IMR-90 (cell line): ENCODE measurements around the gene EPC1. TPM values are rescaled to one million over a fixed set of nuclear protein-coding genes. Genes with fewer than 3 reads are reported as not detected.

Experiments used
- ATAC-seq: fragments of 200-7000 bp; cut with Tn5 transposase; 2 replicates; pipeline ENCODE4 v1.9.1; 2020; ENCODE audit warnings: low read depth, mild to moderate bottlenecking, moderate library complexity
- BruUV-seq: library from RNA; stranded (reverse); fragments of 400-500 nt; replicated peaks from 2 replicates; lab custom pipeline; 2021; lab: Mats Ljungman, UMichigan
- CTCF ChIA-PET: fragments of 300-600 bp; formaldehyde crosslinking; extraction: SDS; loops from one replicate; lab custom pipeline; 2021; ENCODE audit warnings: antibody characterized with exemption; lab: Yijun Ruan, JAX
- POLR2A ChIA-PET: fragments of 300-600 bp; sonication (Branson Sonifier 250); formaldehyde crosslinking; loops from one replicate; lab custom pipeline; 2022; ENCODE audit warnings: antibody characterized with exemption; ENCODE audit not compliant: unreplicated experiment; lab: Charles Lee
- DNase-seq: peaks from one replicate; pipeline ENCODE4 v3.0.0; 2013
- H2AFZ ChIP-seq: replicated peaks from 2 replicates; pipeline ENCODE3; 2013; ENCODE audit warnings: low read length, mild to moderate bottlenecking; ENCODE audit not compliant: poor library complexity
- H2AK5ac ChIP-seq: 2 replicates; pipeline ENCODE4 v1.6.1; 2013; ENCODE audit warnings: low read depth, low read length, inconsistent platforms
- H2AK9ac ChIP-seq: replicated peaks from 2 replicates; pipeline ENCODE3; 2013; ENCODE audit warnings: mild to moderate bottlenecking, low read depth, low read length, moderate library complexity; ENCODE audit not compliant: poor library complexity
- H2BK120ac ChIP-seq: 2 replicates; pipeline ENCODE4 v1.6.1; 2013; ENCODE audit warnings: low read depth, low read length, inconsistent platforms
- H2BK15ac ChIP-seq: 3 replicates; pipeline ENCODE4 v1.6.1; 2013; ENCODE audit warnings: low read depth, low read length, inconsistent platforms
- H2BK20ac ChIP-seq: 2 replicates; pipeline ENCODE4 v1.6.1; 2013; ENCODE audit warnings: low read depth, mild to moderate bottlenecking, inconsistent platforms, low read length, moderate library complexity
- H2BK5ac ChIP-seq: 2 replicates; pipeline ENCODE4 v1.6.1; 2013; ENCODE audit warnings: mild to moderate bottlenecking, low read depth, low read length, inconsistent platforms; ENCODE audit not compliant: poor library complexity, severe bottlenecking
- H3K14ac ChIP-seq: replicated peaks from 2 replicates; pipeline ENCODE4 v1.6.1; 2013; ENCODE audit warnings: low read depth, low read length, inconsistent platforms
- H3K18ac ChIP-seq: 2 replicates; pipeline ENCODE4 v1.6.1; 2013; ENCODE audit warnings: low read depth, low read length, control low read depth
- H3K23ac ChIP-seq: 2 replicates; pipeline ENCODE4 v1.6.1; 2013; ENCODE audit warnings: low read depth, low read length, inconsistent platforms
- H3K27ac ChIP-seq: 2 replicates; pipeline ENCODE4 v1.5.1; 2013; ENCODE audit warnings: mild to moderate bottlenecking, control low read depth, low read length; ENCODE audit not compliant: insufficient read depth
- H3K27me3 ChIP-seq: 2 replicates; pipeline ENCODE4 v1.6.1; 2013; ENCODE audit warnings: low read length; ENCODE audit not compliant: control insufficient read depth, insufficient read depth
- H3K36me3 ChIP-seq: 2 replicates; pipeline ENCODE4 v1.6.1; 2013; ENCODE audit warnings: low read length, mixed read lengths; ENCODE audit not compliant: control insufficient read depth, insufficient read depth
- H3K4ac ChIP-seq: 2 replicates; pipeline ENCODE4 v1.6.1; 2013; ENCODE audit warnings: low read depth, low read length, inconsistent platforms
- H3K4me1 ChIP-seq: 2 replicates; pipeline ENCODE4 v1.6.1; 2013; ENCODE audit warnings: low read length, mixed read lengths; ENCODE audit not compliant: control insufficient read depth, insufficient read depth
- H3K4me2 ChIP-seq: 2 replicates; pipeline ENCODE4 v1.6.1; 2013; ENCODE audit warnings: low read depth, mild to moderate bottlenecking, control low read depth, low read length, moderate library complexity
- H3K4me3 ChIP-seq: 2 replicates; pipeline ENCODE4 v1.5.1; 2013; ENCODE audit warnings: low read depth, mild to moderate bottlenecking, control low read depth, low read length, moderate library complexity; ENCODE audit not compliant: insufficient read depth
- H3K56ac ChIP-seq: 2 replicates; pipeline ENCODE4 v1.6.1; 2013; ENCODE audit warnings: low read length, inconsistent platforms; ENCODE audit not compliant: insufficient read depth; ENCODE audit errors: extremely low read depth
- H3K79me1 ChIP-seq, 2 experiments: 2 replicates each; pipeline ENCODE4 v1.6.1; 2013; ENCODE audit warnings: low read length in 2 of 2, inconsistent platforms in 1 of 2, low read depth in 1 of 2
- H3K9ac ChIP-seq: 2 replicates; pipeline ENCODE4 v1.6.1; 2013; ENCODE audit warnings: low read depth, low read length, control low read depth
- H3K9me1 ChIP-seq: 2 replicates; pipeline ENCODE4 v1.6.1; 2013; ENCODE audit warnings: low read length, inconsistent platforms; ENCODE audit not compliant: insufficient read depth
- H3K9me3 ChIP-seq: 2 replicates; pipeline ENCODE4 v1.6.1; 2013; ENCODE audit warnings: low read length; ENCODE audit not compliant: control insufficient read depth, insufficient read depth
- H4K20me1 ChIP-seq: 2 replicates; pipeline ENCODE4 v1.6.1; 2013; ENCODE audit warnings: low read length, inconsistent platforms; ENCODE audit not compliant: insufficient read depth
- H4K5ac ChIP-seq: 2 replicates; pipeline ENCODE4 v1.6.1; 2013; ENCODE audit warnings: mild to moderate bottlenecking, low read depth, low read length, control low read depth
- H4K8ac ChIP-seq, 2 experiments: 2 replicates each; pipeline ENCODE4 v1.6.1; 2013; ENCODE audit warnings: low read depth in 2 of 2, low read length in 2 of 2, control low read depth in 1 of 2, inconsistent platforms in 1 of 2
- H4K91ac ChIP-seq: 2 replicates; pipeline ENCODE4 v1.6.1; 2013; ENCODE audit warnings: low read depth, low read length, inconsistent platforms; ENCODE audit not compliant: insufficient read depth
- CEBPB ChIP-seq: IDR thresholded peaks from 2 replicates; pipeline ENCODE4 v1.6.1; 2012; ENCODE audit warnings: low read depth, low read length, improper control_type of control experiment
- CHD1 ChIP-seq: IDR thresholded peaks from 2 replicates; pipeline ENCODE4 v1.6.1; 2012; ENCODE audit warnings: low read depth, low read length, improper control_type of control experiment
- FOS ChIP-seq: fragments of 150-350 bp; IDR thresholded peaks from 2 replicates; pipeline ENCODE4 v1.6.1; 2016; ENCODE audit warnings: low read depth, low read length
- MAFK ChIP-seq: IDR thresholded peaks from 2 replicates; pipeline ENCODE4 v1.6.1; 2012; ENCODE audit warnings: low read depth, low read length, improper control_type of control experiment
- MAZ ChIP-seq: IDR thresholded peaks from 2 replicates; pipeline ENCODE4 v1.6.1; 2012; ENCODE audit warnings: low read depth, mild to moderate bottlenecking, low read length, improper control_type of control experiment, moderate library complexity, borderline replicate concordance
- MXI1 ChIP-seq: IDR thresholded peaks from 2 replicates; pipeline ENCODE4 v1.6.1; 2012; ENCODE audit warnings: low read depth, mild to moderate bottlenecking, low read length, moderate library complexity, borderline replicate concordance
- NFE2L2 ChIP-seq: fragments of 150-350 bp; IDR thresholded peaks from 2 replicates; pipeline ENCODE4 v1.6.1; 2016; ENCODE audit warnings: low read depth, mild to moderate bottlenecking, low read length
- POLR2A ChIP-seq: IDR thresholded peaks from 2 replicates; pipeline ENCODE4 v1.6.1; 2012; ENCODE audit warnings: mild to moderate bottlenecking, low read depth, low read length
- RAD21 ChIP-seq: IDR thresholded peaks from 2 replicates; pipeline ENCODE4 v1.6.1; 2012; ENCODE audit warnings: low read length, improper control_type of control experiment
- RCOR1 ChIP-seq: IDR thresholded peaks from 2 replicates; pipeline ENCODE4 v1.6.1; 2012; ENCODE audit warnings: mild to moderate bottlenecking, low read length, improper control_type of control experiment; ENCODE audit not compliant: insufficient replicate concordance
- RFX5 ChIP-seq: IDR thresholded peaks from 2 replicates; pipeline ENCODE4 v1.8.0; 2012; ENCODE audit warnings: low read depth, mild to moderate bottlenecking, low read length, moderate library complexity
- WGBS, 2 experiments: methylation state at CpG; one replicate each; pipeline versions ENCODE4 v1.1.5 to v1.1.7; 2013; ENCODE audit warnings: missing lambda C conversion rate in 2 of 2; ENCODE audit not compliant: insufficient read length in 1 of 2; ENCODE audit errors: extremely low coverage in 2 of 2; 5-methylcytosine and 5-hydroxymethylcytosine counted together
- dilution Hi-C: fragments of 300-500 bp; cut with HindIII; formaldehyde crosslinking; loops from one replicate; pipeline ENCODE4 v1.14.3; 2018; ENCODE audit warnings: low sequenced_read_pairs; ENCODE audit not compliant: unreplicated experiment
- in situ Hi-C: fragments of 300-500 bp; cut with MboI; formaldehyde crosslinking; loops from 3 replicates; pipeline ENCODE4 v1.14.3; 2019; ENCODE audit warnings: low sequenced_read_pairs, inconsistent platforms, mixed read lengths
- intact Hi-C: fragments of 100-400 bp; cut with micrococcal nuclease; formaldehyde crosslinking; loops from 2 replicates; pipeline ENCODE4 v1.10.0; 2022
- polyA plus RNA-seq, 3 experiments: library from polyadenylated mRNA; depleted of rRNA; stranded (reverse); fragments of >200 nt; gene quantifications; 2 replicates each; pipeline ENCODE4 v1.2.3, GENCODE V29; 2012; ENCODE audit warnings: low replicate concordance in 1 of 3
- total RNA-seq: library from RNA; depleted of rRNA; stranded (reverse); fragments of >200 nt; gene quantifications from 2 replicates; pipeline ENCODE4 v1.2.3, GENCODE V29; 2012
- TF ChIP-seq, protein P1 (sequence below): conservative IDR thresholded peaks from 2 replicates; pipeline ENCODE4 v1.5.1; 2012; ENCODE audit warnings: mild to moderate bottlenecking, low read depth, low read length, improper control_type of control experiment
- TF ChIP-seq, protein P2 (sequence below): fragments of 150-350 bp; IDR thresholded peaks from 2 replicates; pipeline ENCODE4 v1.6.1; 2016; ENCODE audit warnings: low read depth, mild to moderate bottlenecking, low read length, moderate library complexity, borderline replicate concordance

The EPC1 gene
- total and polyA plus RNA-seq, 2 of the 4 experiments (the other 2 are of a cell fraction), result 21.9 to 23.5 TPM

DNA sequence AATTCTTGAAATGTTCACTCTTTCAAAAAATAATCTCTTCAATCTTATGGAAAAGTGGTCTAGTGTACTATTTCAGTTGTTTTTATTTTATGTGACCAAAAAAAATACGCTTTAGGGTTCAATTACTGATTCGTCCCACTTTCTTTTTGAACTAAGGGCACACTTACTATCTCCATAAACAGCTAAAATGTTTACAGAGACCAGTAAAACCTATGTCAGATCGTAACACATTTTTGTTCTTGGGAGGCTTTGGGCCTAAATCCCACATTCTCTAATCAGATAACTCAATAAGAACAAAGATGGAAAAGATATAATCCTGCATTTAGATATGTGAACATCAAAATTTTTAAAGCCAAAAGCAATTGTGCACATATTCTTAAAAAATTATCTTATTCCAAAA is 29.8 kb upstream of the EPC1 start:
- Histone ChIP-seq H3K36me3 (no peaks in the 10 kb centered on the region), H3K9ac (peak overlapping the region; percentile 50; the same call in 1 of the 2 replicates), H3K4me3 (peak overlapping the region; percentile 62), H2BK5ac (peak overlapping the region; percentile 70), H2BK120ac (no peak overlapping the region), H4K91ac (no peak overlapping the region), H3K56ac (no peak overlapping the region; the same call in 1 of the 2 replicates), H4K5ac (no peak overlapping the region), H3K27me3 (no peaks in the 10 kb centered on the region), H2BK20ac (no peak overlapping the region), H3K4me2 (peak overlapping the region; percentile 97), H3K18ac (0 out of 2 replicates have a peak overlapping the region, but pooled peaks have one; percentile 51), H3K23ac (peak overlapping the region; percentile 46; the same call in 1 of the 2 replicates), H3K79me1 (peaks cover 7 to 21% of the 10 kb centered on the region in 2 experiments; a peak in 3 of 4 replicates), H3K14ac (no peak overlapping the region), H2BK15ac (no peak overlapping the region), H3K4me1 (0 out of 2 replicates have a peak, but pooled peaks cover 1% of the 10 kb centered on the region), H3K27ac (peak overlapping the region; percentile 26; the same call in 1 of the 2 replicates), H3K9me3 (no peaks in the 10 kb centered on the region), H2AK9ac (no peak overlapping the region), H4K20me1 (peaks cover 3% of the 10 kb centered on the region; the same call in 1 of the 2 replicates), H3K9me1 (peaks cover 2% of the 10 kb centered on the region), H3K4ac (no peak overlapping the region), H4K8ac (no peak overlapping the region), H2AFZ (no peak overlapping the region), H2AK5ac (no peak overlapping the region)
- CTCF ChIA-PET, result interaction anchor here (1.5 kb wide), 1 partner anchor 9 kb away, joined by 3 read pairs; no protein-coding TSS in a partner anchor
- POLR2A ChIA-PET, result no interaction called here
- intact Hi-C loops (loop anchor here (2.0 kb wide), 1 partner anchor 42 kb away; no protein-coding TSS in a partner anchor), dilution Hi-C loops (no loop called here), in situ Hi-C loops (no loop called here)
- ATAC-seq, result no peak
- DNase-seq, result no peak
- WGBS, 2 experiments, result no CpG with 5 or more reads among the region's 3 CpGs
- BruUV-seq, result no TSS peak
- no peak for TF ChIP-seq NFE2L2
- no peak for TF ChIP-seq MXI1
- no peak for TF ChIP-seq POLR2A
- TF ChIP-seq, protein P1, sequence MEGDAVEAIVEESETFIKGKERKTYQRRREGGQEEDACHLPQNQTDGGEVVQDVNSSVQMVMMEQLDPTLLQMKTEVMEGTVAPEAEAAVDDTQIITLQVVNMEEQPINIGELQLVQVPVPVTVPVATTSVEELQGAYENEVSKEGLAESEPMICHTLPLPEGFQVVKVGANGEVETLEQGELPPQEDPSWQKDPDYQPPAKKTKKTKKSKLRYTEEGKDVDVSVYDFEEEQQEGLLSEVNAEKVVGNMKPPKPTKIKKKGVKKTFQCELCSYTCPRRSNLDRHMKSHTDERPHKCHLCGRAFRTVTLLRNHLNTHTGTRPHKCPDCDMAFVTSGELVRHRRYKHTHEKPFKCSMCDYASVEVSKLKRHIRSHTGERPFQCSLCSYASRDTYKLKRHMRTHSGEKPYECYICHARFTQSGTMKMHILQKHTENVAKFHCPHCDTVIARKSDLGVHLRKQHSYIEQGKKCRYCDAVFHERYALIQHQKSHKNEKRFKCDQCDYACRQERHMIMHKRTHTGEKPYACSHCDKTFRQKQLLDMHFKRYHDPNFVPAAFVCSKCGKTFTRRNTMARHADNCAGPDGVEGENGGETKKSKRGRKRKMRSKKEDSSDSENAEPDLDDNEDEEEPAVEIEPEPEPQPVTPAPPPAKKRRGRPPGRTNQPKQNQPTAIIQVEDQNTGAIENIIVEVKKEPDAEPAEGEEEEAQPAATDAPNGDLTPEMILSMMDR, result no peak
- no peak for TF ChIP-seq MAFK
- no peak for TF ChIP-seq RCOR1
- TF ChIP-seq, protein P2, sequence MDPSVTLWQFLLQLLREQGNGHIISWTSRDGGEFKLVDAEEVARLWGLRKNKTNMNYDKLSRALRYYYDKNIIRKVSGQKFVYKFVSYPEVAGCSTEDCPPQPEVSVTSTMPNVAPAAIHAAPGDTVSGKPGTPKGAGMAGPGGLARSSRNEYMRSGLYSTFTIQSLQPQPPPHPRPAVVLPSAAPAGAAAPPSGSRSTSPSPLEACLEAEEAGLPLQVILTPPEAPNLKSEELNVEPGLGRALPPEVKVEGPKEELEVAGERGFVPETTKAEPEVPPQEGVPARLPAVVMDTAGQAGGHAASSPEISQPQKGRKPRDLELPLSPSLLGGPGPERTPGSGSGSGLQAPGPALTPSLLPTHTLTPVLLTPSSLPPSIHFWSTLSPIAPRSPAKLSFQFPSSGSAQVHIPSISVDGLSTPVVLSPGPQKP, result no peak
- TF ChIP-seq CHD1, result no peak
- no peak for TF ChIP-seq FOS
- TF ChIP-seq MAZ, result no peak
- no peak for TF ChIP-seq RFX5
- TF ChIP-seq RAD21, result no peak
- no peak for TF ChIP-seq CEBPB
